ENCODE measurements around the gene WDFY2. TPM values are rescaled to one million over a fixed set of nuclear protein-coding genes. Genes with fewer than 3 reads are reported as not detected.
"Not testable (repeated sequence)": the region's sequence is repeated elsewhere in the genome, so short reads cannot be mapped to it uniquely, and the experiment has no call there.

The WDFY2 gene
- total and polyA plus RNA-seq, 7 donors = 0.66 to 5.3 (median 1.7) TPM

GRCh38 chr13:51541809-51542258, 42.4 kb upstream of the WDFY2 start:
- no peak for ATAC-seq
- H3K4me3 ChIP-seq = no peak overlapping the region
- H3K9me3 ChIP-seq = no peaks in the 10 kb centered on the region
- WGBS, 3 donors = 51 to 63% (median 55%) methylated on average over 6 of the region's 6 CpGs
- no peak for DNase-seq
- H3K36me3 ChIP-seq (ENCODE audit: insufficient read depth in 1 of 2, low read depth in 1 of 2) = no peaks in the 10 kb centered on the region
- intact Hi-C loops (cut with DNase I) = no loop called here
- no peaks in the 10 kb centered on the region for H3K4me1 ChIP-seq
- H3K27me3 ChIP-seq (ENCODE audit: insufficient read depth in 3 of 3, low read length in 2 of 3) = no peaks in the 10 kb centered on the region
- TF ChIP-seq, protein P1, sequence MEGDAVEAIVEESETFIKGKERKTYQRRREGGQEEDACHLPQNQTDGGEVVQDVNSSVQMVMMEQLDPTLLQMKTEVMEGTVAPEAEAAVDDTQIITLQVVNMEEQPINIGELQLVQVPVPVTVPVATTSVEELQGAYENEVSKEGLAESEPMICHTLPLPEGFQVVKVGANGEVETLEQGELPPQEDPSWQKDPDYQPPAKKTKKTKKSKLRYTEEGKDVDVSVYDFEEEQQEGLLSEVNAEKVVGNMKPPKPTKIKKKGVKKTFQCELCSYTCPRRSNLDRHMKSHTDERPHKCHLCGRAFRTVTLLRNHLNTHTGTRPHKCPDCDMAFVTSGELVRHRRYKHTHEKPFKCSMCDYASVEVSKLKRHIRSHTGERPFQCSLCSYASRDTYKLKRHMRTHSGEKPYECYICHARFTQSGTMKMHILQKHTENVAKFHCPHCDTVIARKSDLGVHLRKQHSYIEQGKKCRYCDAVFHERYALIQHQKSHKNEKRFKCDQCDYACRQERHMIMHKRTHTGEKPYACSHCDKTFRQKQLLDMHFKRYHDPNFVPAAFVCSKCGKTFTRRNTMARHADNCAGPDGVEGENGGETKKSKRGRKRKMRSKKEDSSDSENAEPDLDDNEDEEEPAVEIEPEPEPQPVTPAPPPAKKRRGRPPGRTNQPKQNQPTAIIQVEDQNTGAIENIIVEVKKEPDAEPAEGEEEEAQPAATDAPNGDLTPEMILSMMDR (IDR thresholded peaks at IDR 0.05) = no peak
- H3K27ac ChIP-seq = no peak overlapping the region

- Histone ChIP-seq H3K4me3 (no peak overlapping the region), H3K27ac (no peak overlapping the region), H3K27me3 (ENCODE audit: insufficient read depth in 3 of 3, low read length in 2 of 3) (no peaks in the 10 kb centered on the region), H3K4me1 (no peaks in the 10 kb centered on the region), H3K9me3 (no peaks in the 10 kb centered on the region), H3K36me3 (ENCODE audit: insufficient read depth in 1 of 2, low read depth in 1 of 2) (no peaks in the 10 kb centered on the region)
- TF ChIP-seq, protein P1 (IDR thresholded peaks at IDR 0.05) = no peak
- intact Hi-C loops (cut with DNase I) = no loop called here
- DNase-seq (no peak), ATAC-seq (no peak)
- WGBS, 3 donors = 40 to 57% (median 43%) methylated on average over 9 of the region's 9 CpGs
These were observed 41.7 kb upstream of the WDFY2 start for GRCh38 chr13:51542346-51543242.

DNA sequence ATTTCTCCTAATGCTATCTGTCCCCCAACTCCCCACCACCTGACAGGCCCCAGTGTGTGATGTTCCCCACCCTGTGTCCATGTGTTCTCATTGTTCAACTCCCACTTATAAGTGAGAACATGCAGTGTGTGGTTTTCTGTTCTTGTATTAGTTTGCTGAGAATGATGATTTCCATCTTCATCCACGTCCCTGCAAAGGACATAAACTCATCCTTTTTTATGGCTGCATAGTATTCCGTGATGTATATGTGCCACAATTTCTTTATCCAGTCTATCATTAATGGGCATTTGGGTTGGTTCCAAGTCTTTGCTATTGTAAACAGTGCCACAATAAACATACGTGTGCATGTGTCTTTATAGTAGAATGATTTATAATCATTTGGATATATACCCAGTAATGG, 38.8 kb upstream of the WDFY2 start:
- H3K9me3 ChIP-seq; H3K27me3 ChIP-seq (ENCODE audit: insufficient read depth in 3 of 3, low read length in 2 of 3); DNase-seq; intact Hi-C loops (cut with DNase I); H3K4me3 ChIP-seq; H3K27ac ChIP-seq; H3K36me3 ChIP-seq (ENCODE audit: insufficient read depth in 1 of 2, low read depth in 1 of 2); ATAC-seq; H3K4me1 ChIP-seq: not testable (repeated sequence)
- 91 to 95% (median 93%) methylated on average over 3 of the region's 3 CpGs for WGBS, 3 donors

DNA sequence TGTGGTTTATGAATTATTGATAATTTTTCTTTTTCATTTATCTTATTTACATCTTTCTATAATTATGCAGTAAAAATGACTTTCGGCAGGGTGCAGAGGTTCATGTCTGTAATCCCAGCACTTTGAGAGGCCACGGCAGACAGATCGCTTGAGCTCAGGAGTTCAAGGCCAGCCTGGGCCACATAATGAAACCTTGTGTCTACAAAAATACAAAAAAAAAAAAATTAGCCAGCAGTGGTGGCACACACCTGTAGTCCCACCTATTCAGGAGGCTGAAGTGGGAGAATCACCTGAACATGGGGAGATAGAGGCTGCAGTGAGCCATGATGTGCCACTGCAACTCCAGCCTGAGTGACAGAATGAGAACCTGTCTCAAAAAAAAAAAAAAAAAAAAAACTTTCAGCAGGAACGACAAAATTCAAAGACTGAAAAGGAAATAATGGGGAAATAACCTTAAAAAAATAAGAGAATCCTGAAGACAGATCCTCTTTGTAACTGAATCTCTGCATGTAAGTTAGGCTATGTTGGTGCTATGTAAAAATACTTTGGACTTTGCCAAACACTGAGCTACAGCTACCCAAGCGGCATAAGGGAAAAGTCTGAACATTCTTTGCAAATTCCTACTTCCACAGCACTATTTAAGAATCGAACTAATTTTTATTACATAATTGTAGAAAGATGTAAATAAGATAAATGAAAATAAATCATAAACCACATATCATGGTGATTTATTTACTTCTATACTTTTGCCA, 36.7 kb upstream of the WDFY2 start:
- intact Hi-C loops (cut with DNase I) = no loop called here
- Histone ChIP-seq H3K9me3 (no peaks in the 10 kb centered on the region), H3K36me3 (ENCODE audit: insufficient read depth in 1 of 2, low read depth in 1 of 2) (no peaks in the 10 kb centered on the region), H3K4me1 (no peaks in the 10 kb centered on the region), H3K4me3 (no peak overlapping the region), H3K27ac (no peak overlapping the region), H3K27me3 (ENCODE audit: insufficient read depth in 3 of 3, low read length in 2 of 3) (no peaks in the 10 kb centered on the region)
- no peak for DNase-seq
- 88 to 91% (median 90%) methylated on average over 6 of the region's 6 CpGs for WGBS, 3 donors
- TF ChIP-seq, protein P1 (IDR thresholded peaks at IDR 0.05) = no peak
- no peak for ATAC-seq

- TF ChIP-seq, protein P1 (IDR thresholded peaks at IDR 0.05) = no peak
- no peak for DNase-seq
- intact Hi-C loops (cut with DNase I) = no loop called here
- H3K27ac ChIP-seq = no peak overlapping the region
- ATAC-seq = no peak
- no peaks in the 10 kb centered on the region for H3K36me3 ChIP-seq (ENCODE audit: insufficient read depth in 1 of 2, low read depth in 1 of 2)
- no peaks in the 10 kb centered on the region for H3K4me1 ChIP-seq
- WGBS, 3 donors = 69 to 85% (median 85%) methylated on average over 3 of the region's 3 CpGs
- no peaks in the 10 kb centered on the region for H3K27me3 ChIP-seq (ENCODE audit: insufficient read depth in 3 of 3, low read length in 2 of 3)
- H3K9me3 ChIP-seq = no peaks in the 10 kb centered on the region
- H3K4me3 ChIP-seq = no peak overlapping the region
These were observed 35.2 kb upstream of the WDFY2 start for GRCh38 chr13:51549050-51549449.

All from psoas muscle (tissue), 8 donors.